Epithelial cell of proximal tubule (primary cell): ENCODE measurements around the gene USP17L11. TPM values are rescaled to one million over a fixed set of nuclear protein-coding genes. Genes with fewer than 3 reads are reported as not detected.

ENCODE experiments used
- total RNA-seq: library from RNA; depleted of rRNA; stranded (reverse); fragments of >200 nt; gene quantifications from 2 replicates; pipeline ENCODE4 v1.2.3, GENCODE V29; 2015

The USP17L11 gene
- total RNA-seq, 1 donor from 2014 or later: not detected

Other genes starting within 250 kb of the USP17L11 start
- not detected in 2 replicates for gene FAM90A26, start 45.0 kb upstream of the USP17L11 start, total RNA-seq
- gene USP17L10, start 4.7 kb upstream of the USP17L11 start, total RNA-seq: not detected in 2 replicates
- not detected in 2 replicates for gene USP17L12, start 4.7 kb downstream of the USP17L11 start, total RNA-seq
- gene USP17L13, start 9.5 kb downstream of the USP17L11 start, total RNA-seq: not detected in 2 replicates
- not detected in 2 replicates for gene USP17L15, start 19.0 kb downstream of the USP17L11 start, total RNA-seq
- gene USP17L17, start 28.5 kb downstream of the USP17L11 start, total RNA-seq: not detected in 2 replicates
- not detected in 2 replicates for gene USP17L18, start 33.2 kb downstream of the USP17L11 start, total RNA-seq
- gene USP17L19, start 38.0 kb downstream of the USP17L11 start, total RNA-seq: not detected in 2 replicates
- not detected in 2 replicates for gene USP17L20, start 42.7 kb downstream of the USP17L11 start, total RNA-seq
- not detected in 2 replicates for gene USP17L21, start 47.5 kb downstream of the USP17L11 start, total RNA-seq
- gene USP17L22, start 52.2 kb downstream of the USP17L11 start, total RNA-seq: not detected in 2 replicates
- gene USP17L24, start 109.8 kb downstream of the USP17L11 start, total RNA-seq: not detected in 2 replicates
- gene USP17L25, start 114.5 kb downstream of the USP17L11 start, total RNA-seq: not detected in 2 replicates
- not detected in 2 replicates for gene USP17L26, start 119.3 kb downstream of the USP17L11 start, total RNA-seq
- gene USP17L5, start 124.0 kb downstream of the USP17L11 start, total RNA-seq: not detected in 2 replicates
- not detected in 2 replicates for gene USP17L27, start 128.7 kb downstream of the USP17L11 start, total RNA-seq
- not detected in 2 replicates for gene USP17L28, start 133.5 kb downstream of the USP17L11 start, total RNA-seq
- gene USP17L29, start 138.2 kb downstream of the USP17L11 start, total RNA-seq: not detected in 2 replicates
- gene USP17L30, start 147.7 kb downstream of the USP17L11 start, total RNA-seq: not detected in 2 replicates
- not detected in 2 replicates for gene DEFB131A, start 229.0 kb downstream of the USP17L11 start, total RNA-seq